ENCODE results near the gene KCNK7.

DNA sequence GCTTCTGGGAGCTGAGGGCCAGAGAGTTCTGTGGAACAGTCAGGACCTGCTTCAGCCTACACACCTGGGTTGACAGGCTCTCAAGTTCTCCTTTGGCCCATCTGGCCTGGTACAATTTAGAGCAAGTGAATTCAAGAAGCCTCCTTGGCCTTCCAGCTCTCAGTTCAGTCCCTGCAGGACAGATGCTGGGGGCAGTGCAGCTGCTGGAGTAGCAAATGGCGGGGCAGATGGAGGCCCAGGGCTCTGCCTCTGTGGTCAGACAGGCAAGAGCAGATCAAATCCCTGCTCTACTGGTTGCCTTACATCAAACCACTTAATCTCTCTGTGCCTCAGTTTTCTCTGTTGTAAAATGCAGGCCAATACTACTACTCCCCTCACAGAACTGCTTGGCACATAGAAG is 8.7 kb upstream of the KCNK7 start:
- TF ChIP-seq, protein P1, sequence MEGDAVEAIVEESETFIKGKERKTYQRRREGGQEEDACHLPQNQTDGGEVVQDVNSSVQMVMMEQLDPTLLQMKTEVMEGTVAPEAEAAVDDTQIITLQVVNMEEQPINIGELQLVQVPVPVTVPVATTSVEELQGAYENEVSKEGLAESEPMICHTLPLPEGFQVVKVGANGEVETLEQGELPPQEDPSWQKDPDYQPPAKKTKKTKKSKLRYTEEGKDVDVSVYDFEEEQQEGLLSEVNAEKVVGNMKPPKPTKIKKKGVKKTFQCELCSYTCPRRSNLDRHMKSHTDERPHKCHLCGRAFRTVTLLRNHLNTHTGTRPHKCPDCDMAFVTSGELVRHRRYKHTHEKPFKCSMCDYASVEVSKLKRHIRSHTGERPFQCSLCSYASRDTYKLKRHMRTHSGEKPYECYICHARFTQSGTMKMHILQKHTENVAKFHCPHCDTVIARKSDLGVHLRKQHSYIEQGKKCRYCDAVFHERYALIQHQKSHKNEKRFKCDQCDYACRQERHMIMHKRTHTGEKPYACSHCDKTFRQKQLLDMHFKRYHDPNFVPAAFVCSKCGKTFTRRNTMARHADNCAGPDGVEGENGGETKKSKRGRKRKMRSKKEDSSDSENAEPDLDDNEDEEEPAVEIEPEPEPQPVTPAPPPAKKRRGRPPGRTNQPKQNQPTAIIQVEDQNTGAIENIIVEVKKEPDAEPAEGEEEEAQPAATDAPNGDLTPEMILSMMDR (IDR thresholded peaks at IDR 0.05) = no peak
- no peak for TF ChIP-seq POLR2A (IDR thresholded peaks at IDR 0.05)
